ENCODE results near the gene PTDSS2. TPM values are rescaled to one million over a fixed set of nuclear protein-coding genes. Genes with fewer than 3 reads are reported as not detected.
"Not testable (repeated sequence)": the region's sequence is repeated elsewhere in the genome, so short reads cannot be mapped to it uniquely, and the experiment has no call there.

Gene PTDSS2
- total RNA-seq, 1 donor from 2014 or later, result 25.5 TPM

DNA sequence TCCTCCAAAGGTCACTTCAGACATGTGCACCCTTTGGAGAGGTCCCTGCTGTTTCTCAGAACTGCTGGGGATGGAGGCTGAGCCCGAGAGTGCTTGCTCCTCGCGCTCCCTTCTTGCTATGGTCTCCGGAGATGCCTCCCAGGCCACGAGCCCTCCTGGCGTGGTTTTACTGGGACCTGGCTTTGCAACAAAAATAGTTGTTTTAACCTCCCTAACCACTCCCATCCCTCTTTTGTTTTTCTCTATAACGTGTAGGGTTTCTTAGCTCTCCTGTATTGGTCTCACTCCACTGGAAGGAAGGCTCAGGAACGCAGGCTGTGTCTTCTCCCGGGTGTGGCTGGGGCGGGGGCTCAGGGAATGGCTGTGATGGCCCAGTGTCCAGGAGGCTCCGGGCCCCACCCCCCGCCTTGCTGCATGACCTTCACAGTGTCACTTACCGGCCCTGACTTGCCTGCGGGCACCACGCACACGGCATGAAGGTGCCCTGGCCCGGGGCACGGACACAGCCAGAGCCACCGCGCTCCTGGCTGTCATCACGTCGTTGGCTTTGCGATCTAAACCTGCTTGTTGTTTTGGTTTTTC lies 5.6 kb downstream of the PTDSS2 start:
- peak; percentile 45 for ATAC-seq (ENCODE audit: poor library complexity)
- peak; percentile 62 for DNase-seq
- intact Hi-C loops (cut with DNase I), result no loop called here

- intact Hi-C loops (cut with DNase I), result no loop called here
- ATAC-seq (ENCODE audit: poor library complexity) (no peak), DNase-seq (no peak)
Observed at GRCh38 chr11:456533-456932, 6.5 kb downstream of the PTDSS2 start.

DNA sequence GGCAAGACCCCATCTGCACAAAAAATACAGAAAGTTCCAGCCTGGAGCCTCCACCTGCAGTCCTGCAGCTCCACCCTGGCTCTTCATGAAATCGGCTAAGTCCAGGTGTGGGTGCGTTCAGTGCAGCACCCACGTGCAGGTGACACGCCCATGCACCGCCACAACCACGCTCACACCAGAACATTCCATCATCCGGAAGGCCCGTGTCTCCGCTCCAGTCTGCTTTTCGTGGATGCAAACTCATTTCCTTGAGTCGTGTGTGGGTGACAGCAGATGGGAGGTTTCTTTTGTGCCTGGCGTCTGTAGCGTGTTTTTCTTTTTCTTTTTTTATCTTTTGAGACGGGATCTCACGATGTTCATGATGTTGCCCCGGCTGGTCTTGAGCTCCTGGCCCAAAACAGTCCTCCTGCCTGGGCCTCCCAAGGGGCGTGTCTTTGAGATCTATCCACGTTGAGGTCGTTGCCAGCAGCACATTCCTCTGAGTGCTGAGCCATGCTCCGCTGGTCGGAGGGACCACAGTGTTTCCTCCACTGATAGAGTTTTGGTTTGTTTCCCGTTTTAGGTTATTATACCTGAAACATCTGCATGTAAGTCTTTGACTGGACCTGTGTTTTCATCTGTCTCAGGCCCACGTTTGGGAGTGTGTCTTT lies 7.2 kb downstream of the PTDSS2 start:
- intact Hi-C loops (cut with DNase I), result no loop called here
- ATAC-seq (ENCODE audit: poor library complexity), result no peak
- no peak for DNase-seq

DNA sequence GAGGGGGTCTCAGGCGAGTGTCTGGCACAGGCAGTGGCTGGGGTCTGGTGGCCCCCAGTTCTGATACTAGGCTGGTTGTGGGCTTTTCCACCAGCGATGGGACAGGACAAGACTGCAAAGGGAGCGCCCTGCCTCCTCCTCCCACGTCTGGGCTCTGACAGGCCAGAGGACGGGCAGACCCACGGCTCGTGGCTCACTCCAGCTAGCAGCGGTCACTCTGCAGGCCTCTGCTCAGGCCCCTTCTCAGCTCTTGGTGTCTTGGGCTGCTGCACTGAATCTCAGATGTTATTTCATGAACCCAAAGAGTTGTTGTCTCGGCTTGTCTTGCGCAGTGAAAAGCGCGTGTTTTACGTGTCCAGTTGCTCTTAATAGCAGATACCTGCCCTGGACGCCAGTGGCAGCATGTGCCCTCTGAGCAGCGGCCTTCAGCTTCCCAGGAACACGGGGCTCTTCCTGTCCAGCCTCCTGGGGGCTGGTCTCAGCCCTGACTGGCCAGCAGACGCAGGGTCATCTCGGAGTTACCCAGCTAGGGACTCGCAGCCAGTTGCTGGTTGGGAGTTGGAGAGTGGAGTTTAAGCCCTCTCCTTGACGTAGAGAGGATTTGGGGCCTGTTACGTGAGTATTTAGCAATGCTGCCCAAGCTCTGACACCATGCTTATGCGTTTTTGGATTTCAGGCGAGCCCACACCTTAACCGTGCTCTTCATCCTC lies 9.6 kb downstream of the PTDSS2 start:
- intact Hi-C loops (cut with DNase I), result no loop called here
- no peak for ATAC-seq (ENCODE audit: poor library complexity)
- peak; percentile 50 for DNase-seq

DNA sequence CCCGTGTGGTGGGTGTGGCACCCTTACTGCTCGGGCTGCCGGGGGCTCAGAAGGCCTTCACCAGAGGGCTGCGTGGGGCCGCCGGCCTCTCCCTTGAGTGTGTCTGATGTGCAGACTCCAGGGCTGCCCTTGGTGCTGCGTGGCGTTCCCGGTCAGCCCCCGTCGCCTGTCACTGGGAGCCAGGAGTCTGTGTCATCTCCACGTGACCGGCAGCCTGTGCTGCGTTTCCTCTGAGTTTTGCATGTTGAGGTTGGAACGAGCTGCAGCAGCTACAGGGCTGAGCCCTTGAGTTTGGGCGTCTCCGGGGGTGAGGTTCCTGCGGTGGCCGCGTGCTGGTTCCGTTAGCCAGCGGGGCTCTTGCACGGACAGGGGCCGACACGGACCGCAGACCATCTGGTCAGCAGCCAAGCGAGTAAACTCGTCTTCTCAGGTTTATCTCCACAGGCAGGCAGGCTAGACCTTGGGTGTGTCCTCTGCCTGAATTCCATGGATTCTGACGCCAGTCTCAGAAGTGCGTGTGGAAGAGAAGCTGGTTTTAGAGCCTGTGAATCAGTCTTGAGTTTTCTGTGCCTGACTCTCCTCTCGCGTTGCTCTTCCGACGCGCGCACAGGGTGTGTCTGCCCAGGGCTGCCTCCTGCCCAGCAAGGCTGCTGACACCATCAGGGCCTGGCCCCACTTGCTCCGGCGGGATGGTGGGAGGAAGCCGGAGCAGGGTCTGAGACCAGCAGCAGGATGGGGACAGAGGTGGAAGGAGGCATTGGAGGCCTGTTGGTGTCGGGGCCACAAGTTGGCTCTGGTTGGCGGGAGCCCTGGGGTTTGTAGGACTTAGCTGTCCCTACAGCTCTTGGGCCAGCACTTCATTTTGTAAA lies 10.5 kb downstream of the PTDSS2 start:
- peak; percentile 81 for ATAC-seq (ENCODE audit: poor library complexity)
- intact Hi-C loops (cut with DNase I), result no loop called here
- DNase-seq, result peak; percentile 81

DNA sequence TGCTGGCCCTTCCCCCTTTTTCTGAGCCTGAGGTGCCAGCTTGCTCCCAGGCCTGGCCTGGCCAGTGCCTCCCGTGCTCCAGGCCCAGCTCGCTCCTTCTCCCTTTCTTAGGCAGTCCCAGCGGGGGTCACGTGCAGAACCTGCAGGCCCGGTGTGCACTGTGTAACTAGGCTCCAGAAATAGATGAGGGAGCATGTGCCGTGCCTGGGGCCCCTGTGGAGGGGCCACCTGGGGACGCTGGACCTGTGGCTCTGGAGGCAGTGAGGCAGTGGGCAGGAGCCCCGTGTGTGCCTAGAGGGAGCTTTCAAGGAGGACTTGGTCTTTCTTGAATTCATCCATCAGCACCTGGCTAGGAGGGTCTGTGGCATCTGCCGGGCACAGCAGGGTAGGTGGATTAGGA lies 11.5 kb downstream of the PTDSS2 start:
- intact Hi-C loops (cut with DNase I), result no loop called here
- peak; percentile 11 for ATAC-seq (ENCODE audit: poor library complexity)
- DNase-seq, result no peak

DNA sequence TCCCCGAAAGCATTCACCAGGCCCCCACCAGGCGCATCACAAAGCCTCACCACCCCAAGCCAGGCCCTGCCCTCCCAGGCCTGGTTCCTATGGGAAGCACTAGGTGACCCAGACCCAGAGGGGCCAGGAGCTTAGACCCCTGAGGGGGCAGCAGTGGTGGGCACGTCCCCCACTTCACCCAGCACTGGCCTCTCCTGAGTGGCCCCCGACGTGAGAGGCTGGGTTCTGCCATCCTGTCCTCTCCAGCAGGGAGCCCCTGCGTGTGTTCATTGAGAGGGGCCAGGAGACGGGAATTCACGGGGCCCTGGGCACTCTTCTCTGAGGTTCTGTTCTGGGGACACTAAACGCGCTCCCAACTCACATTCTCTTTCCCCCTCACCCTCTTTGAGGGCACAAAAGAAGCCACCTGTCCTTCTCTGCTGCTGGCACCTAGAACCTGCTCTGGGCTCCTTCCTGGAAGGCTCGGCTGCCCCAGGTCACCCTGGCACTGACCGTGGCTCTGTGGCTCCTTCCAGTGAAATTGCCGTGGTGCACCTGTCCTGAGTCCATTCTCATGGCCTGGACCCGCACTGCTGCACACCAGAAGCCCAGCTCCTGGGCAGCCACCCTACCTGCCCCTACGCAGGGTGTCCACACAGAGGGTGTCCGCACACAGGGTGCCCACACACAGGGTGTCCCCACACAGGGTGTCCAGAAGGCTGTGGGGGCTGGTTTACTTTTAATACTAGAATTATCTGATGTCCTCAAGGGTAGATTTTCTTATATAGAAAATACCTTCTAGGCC lies 12.2 kb downstream of the PTDSS2 start:
- intact Hi-C loops (cut with DNase I), result no loop called here
- no peak for DNase-seq
- no peak for ATAC-seq (ENCODE audit: poor library complexity)

GRCh38 chr11:464316-464715 lies 14.2 kb downstream of the PTDSS2 start:
- intact Hi-C loops (cut with DNase I), result no loop called here
- ATAC-seq (ENCODE audit: poor library complexity), result no peak
- no peak for DNase-seq

- intact Hi-C loops (cut with DNase I), result no loop called here
- no peak for DNase-seq
Observed at GRCh38 chr11:465896-466530, 15.9 kb downstream of the PTDSS2 start.

GRCh38 chr11:468036-468435 lies 18.0 kb downstream of the PTDSS2 start:
- intact Hi-C loops (cut with DNase I), result no loop called here
- no peak for DNase-seq
- ATAC-seq (ENCODE audit: poor library complexity), result peak; percentile 33

More at GRCh38 chr11:465896-466530, 15.9 kb downstream of the PTDSS2 start:
- ATAC-seq (ENCODE audit: poor library complexity), result no peak

DNA sequence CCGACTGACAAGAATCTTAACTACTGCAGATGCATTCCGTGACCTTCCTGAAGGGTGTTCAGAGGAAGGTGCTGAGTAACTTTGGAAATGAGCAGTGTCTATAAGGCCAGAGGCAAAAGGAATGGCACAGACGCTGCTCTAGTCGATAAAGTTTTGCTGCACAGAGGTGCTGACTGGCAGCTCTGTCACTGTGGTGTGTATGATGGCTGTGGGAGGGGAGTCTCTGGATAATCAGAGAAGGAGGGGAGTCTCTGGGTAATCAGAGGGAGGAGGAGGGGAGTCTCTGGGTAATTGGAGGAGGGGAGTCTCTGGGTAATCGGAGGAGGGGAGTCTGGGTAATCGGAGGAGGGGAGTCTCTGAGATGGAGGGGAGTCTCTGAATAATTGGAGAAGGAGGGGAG lies 18.4 kb downstream of the PTDSS2 start:
- no peak for DNase-seq
- intact Hi-C loops (cut with DNase I), result no loop called here
- peak; percentile 69 for ATAC-seq (ENCODE audit: poor library complexity)

DNA sequence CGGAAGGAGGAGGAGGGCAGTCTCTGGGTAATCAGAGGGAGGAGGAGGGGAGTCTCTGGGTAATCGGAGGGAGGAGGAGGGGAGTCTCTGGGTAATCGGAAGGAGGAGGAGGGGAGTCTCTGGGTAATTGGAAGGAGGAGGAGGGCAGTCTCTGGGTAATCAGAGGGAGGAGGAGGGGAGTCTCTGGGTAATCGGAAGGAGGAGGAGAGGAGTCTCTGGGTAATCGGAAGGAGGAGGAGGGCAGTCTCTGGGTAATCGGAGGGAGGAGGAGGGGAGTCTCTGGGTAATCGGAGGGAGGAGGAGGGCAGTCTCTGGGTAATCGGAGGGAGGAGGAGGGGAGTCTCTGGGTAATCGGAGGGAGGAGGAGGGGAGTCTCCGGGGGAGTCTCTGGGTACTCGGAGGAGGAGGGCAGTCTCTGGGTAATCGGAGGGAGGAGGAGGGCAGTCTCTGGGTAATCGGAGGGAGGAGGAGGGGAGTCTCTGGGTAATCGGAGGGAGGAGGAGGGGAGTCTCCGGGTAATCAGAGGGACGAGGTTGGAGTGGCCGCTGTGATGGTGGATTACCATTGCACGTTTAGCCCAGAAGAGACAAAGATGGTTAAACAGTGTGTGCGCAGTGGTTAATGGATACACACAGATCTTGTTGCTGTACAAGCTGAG lies 19.1 kb downstream of the PTDSS2 start:
- ATAC-seq (ENCODE audit: poor library complexity); DNase-seq; intact Hi-C loops (cut with DNase I): not testable (repeated sequence)

- DNase-seq (no peak), ATAC-seq (ENCODE audit: poor library complexity) (peak; percentile 76)
- intact Hi-C loops (cut with DNase I), result no loop called here
Observed at GRCh38 chr11:469684-470560, 19.8 kb downstream of the PTDSS2 start.

DNA sequence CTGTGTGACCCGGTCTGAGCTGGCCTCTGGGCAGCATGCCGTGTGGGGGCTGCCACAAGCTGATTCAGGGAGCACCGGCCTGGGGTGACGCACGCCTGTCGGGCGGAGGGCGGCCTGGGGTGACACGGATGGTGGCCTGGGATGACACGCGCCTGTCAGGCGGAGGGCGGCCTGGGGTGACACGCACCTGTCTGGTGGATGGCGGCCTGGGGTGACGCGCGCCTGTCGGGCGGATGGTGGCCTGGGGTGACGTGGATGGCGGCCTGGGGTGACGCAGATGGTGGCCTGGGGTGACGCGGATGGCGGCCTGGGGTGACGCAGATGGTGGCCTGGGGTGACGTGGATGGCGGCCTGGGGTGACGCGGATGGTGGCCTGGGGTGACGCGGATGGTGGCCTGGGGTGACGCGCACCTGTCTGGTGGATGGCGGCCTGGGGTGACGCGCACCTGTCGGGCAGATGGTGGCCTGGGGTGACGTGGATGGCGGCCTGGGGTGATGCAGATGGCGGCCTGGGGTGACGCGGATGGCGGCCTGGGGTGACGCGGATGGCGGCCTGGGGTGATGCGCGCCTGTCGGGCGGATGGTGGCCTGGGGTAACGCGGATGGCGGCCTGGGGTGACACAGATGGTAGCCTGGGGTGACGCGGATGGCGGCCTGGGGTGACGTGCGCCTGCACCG lies 21.5 kb downstream of the PTDSS2 start:
- DNase-seq (no peak), ATAC-seq (ENCODE audit: poor library complexity) (no peak)
- intact Hi-C loops (cut with DNase I), result no loop called here

DNA sequence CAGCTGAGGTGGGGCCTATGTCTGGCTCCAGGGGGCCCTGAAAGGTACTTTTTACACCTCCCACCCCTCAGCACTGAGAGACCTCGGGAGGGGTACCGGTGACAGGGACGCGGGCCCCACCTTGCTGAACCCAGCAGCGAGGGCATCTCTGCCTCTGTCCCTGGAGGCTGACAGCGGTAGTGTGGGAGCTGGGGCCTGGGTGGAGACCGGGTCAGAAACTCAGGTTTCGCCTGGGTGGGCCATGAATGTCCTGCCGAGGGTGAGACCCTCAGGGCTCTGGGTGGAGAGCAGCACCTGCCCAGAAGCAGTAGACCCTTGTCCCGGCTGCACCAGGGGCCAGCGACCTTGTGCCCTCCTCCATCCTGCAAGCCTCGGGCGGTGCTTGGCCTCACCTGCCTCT lies 22.2 kb downstream of the PTDSS2 start:
- DNase-seq, result no peak
- intact Hi-C loops (cut with DNase I), result no loop called here
- ATAC-seq (ENCODE audit: poor library complexity), result no peak

- intact Hi-C loops (cut with DNase I), result no loop called here
- no peak for DNase-seq
- ATAC-seq (ENCODE audit: poor library complexity), result no peak
Observed at GRCh38 chr11:472816-473215, 22.7 kb downstream of the PTDSS2 start.
